DOHH2 (cell line): ENCODE measurements around the gene WDR33.

Experiments
- EZH2phosphoT487 ChIP-seq: fragments of 200-600 bp; sonication (generic); IDR thresholded peaks from 2 replicates; pipeline ENCODE4 v1.6.1; 2017; ENCODE audit warnings: borderline replicate concordance, mild to moderate bottlenecking, antibody characterized with exemption, low read length, moderate library complexity, mixed read lengths
- TF ChIP-seq, protein P1 (sequence below): fragments of 200-600 bp; sonication (generic); IDR thresholded peaks from one replicate; pipeline ENCODE4 v1.5.1; 2014; ENCODE audit warnings: antibody characterized with exemption, mild to moderate bottlenecking, low read depth, low read length; ENCODE audit not compliant: poor library complexity, severe bottlenecking

DNA sequence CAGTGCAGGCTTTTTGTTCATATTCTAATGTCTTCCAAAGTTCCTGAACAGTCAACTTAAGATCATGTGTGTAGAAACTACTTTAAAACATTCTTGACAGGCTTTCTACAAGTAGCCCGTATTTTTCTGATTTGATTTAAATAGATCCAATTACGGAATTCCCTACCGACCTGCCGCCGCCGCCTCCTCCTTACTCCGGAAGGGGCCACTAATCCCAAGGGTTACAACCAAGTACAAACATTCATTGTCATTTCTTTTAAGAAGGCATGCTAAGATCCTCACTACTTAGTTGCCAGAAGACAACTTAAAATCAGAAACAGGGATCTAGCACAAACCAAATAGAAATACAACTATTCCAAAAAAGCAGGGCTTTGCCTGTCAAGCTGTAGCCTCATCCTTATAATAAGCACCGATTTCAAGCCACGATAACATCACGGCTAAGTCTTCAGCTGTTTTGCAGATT, 784 bp downstream of the WDR33 start:
- TF ChIP-seq, protein P1, sequence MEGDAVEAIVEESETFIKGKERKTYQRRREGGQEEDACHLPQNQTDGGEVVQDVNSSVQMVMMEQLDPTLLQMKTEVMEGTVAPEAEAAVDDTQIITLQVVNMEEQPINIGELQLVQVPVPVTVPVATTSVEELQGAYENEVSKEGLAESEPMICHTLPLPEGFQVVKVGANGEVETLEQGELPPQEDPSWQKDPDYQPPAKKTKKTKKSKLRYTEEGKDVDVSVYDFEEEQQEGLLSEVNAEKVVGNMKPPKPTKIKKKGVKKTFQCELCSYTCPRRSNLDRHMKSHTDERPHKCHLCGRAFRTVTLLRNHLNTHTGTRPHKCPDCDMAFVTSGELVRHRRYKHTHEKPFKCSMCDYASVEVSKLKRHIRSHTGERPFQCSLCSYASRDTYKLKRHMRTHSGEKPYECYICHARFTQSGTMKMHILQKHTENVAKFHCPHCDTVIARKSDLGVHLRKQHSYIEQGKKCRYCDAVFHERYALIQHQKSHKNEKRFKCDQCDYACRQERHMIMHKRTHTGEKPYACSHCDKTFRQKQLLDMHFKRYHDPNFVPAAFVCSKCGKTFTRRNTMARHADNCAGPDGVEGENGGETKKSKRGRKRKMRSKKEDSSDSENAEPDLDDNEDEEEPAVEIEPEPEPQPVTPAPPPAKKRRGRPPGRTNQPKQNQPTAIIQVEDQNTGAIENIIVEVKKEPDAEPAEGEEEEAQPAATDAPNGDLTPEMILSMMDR = no peak
- no peak for TF ChIP-seq EZH2phosphoT487
